Activated T-cell treated with anti-CD3 and anti-CD28 coated beads, Interleukin-2, amount 50 U/mL, for 24 hours (primary cell): ENCODE data around the gene PPIL1.

Experiments
- DNase-seq: peaks from one replicate; pipeline ENCODE4 v3.0.0-alpha.2; 2020
- H3K27ac Mint-ChIP-seq: 2 replicates; pipeline ENCODE4 v1.8.0; 2020; ENCODE audit warnings: mild to moderate bottlenecking, mixed read lengths
- H3K27me3 Mint-ChIP-seq: 2 replicates; pipeline ENCODE4 v1.8.0; 2020; ENCODE audit warnings: mixed read lengths
- H3K36me3 Mint-ChIP-seq: 2 replicates; pipeline ENCODE4 v1.8.0; 2020; ENCODE audit warnings: low read depth, mixed read lengths
- H3K4me1 Mint-ChIP-seq: 2 replicates; pipeline ENCODE4 v1.8.0; 2020; ENCODE audit warnings: low read depth, mixed read lengths
- H3K4me3 Mint-ChIP-seq: 2 replicates; pipeline ENCODE4 v1.8.0; 2020; ENCODE audit warnings: mild to moderate bottlenecking, moderate library complexity, mixed read lengths
- H3K9me3 Mint-ChIP-seq: 2 replicates; pipeline ENCODE4 v1.8.0; 2020; ENCODE audit warnings: mixed read lengths

Gene PPIL1

DNA sequence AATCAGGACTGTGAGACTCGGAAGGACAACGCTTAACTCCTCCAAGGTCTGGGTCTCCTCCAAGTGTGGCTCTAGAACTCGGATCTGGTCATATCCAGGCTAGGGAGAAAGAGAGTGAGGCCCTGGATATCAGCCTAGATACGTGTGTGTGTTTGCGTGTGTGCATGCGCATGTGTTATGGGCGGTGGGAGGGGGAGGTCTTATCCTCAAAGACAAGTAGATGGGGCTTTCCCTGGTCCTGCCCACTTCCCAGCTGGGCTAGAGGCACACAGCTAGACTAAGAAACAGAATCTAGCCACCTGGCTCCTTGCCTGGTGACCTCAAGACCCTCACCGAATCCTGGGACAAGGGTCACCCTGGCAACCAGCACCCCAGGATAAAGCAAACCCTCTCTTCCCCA is 48.6 kb downstream of the PPIL1 start:
- H3K9me3 Mint-ChIP-seq: no peaks in the 10 kb centered on the region
- no peak overlapping the region for H3K4me3 Mint-ChIP-seq
- peaks cover 7% of the 10 kb centered on the region for H3K27me3 Mint-ChIP-seq
- H3K4me1 Mint-ChIP-seq: peaks cover 9% of the 10 kb centered on the region
- H3K36me3 Mint-ChIP-seq: no peaks in the 10 kb centered on the region
- H3K27ac Mint-ChIP-seq: no peak overlapping the region
- no peak for DNase-seq

DNA sequence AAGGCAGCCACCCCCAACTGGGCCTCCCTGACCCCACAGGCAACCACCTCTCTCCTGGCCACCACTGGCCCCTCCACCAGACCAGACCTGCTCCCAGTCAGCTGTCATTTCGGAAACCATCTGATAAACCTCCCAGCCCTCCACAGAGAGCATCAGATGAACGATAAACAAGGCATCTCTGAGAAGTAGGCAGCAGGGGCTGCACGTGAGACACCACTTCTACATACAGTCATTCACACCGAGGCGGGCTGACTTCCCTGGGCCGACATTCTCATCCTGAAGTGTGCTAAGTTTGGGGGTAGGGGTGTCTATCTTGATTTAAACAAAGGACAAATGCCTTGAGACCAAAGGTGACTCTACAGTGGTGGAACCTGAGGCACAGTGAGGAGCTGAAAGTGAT is 49.2 kb downstream of the PPIL1 start:
- DNase-seq: no peak
- no peak overlapping the region for H3K4me3 Mint-ChIP-seq
- no peak overlapping the region for H3K27ac Mint-ChIP-seq
- H3K9me3 Mint-ChIP-seq: no peaks in the 10 kb centered on the region
- H3K27me3 Mint-ChIP-seq: peaks cover 7% of the 10 kb centered on the region
- H3K4me1 Mint-ChIP-seq: peaks cover 9% of the 10 kb centered on the region
- no peaks in the 10 kb centered on the region for H3K36me3 Mint-ChIP-seq

DNA sequence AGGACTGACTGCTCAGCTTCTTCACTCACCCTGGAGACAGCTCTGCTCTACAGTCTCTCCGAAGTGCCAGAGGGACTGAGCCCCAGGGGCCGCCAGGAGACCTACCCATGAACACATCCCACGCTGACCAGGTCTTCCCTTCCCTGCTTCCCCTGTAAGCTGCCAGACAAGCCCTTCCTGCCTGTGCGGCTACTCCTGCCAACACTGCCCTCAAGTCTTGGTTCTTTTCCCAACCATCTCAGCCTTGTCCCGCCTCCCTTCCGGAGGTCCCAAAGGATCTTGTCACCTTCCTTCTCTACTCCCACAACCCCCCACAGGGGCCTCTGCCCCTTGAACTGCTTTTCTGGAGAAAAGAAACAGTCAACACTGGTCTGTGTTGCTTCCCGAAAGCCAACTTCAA is 50.4 kb downstream of the PPIL1 start:
- Mint-ChIP-seq H3K9me3 (no peaks in the 10 kb centered on the region), H3K4me3 (no peak overlapping the region), H3K27me3 (peaks cover 7% of the 10 kb centered on the region), H3K27ac (no peak overlapping the region), H3K4me1 (peaks cover 9% of the 10 kb centered on the region), H3K36me3 (no peaks in the 10 kb centered on the region)
- DNase-seq: no peak

DNA sequence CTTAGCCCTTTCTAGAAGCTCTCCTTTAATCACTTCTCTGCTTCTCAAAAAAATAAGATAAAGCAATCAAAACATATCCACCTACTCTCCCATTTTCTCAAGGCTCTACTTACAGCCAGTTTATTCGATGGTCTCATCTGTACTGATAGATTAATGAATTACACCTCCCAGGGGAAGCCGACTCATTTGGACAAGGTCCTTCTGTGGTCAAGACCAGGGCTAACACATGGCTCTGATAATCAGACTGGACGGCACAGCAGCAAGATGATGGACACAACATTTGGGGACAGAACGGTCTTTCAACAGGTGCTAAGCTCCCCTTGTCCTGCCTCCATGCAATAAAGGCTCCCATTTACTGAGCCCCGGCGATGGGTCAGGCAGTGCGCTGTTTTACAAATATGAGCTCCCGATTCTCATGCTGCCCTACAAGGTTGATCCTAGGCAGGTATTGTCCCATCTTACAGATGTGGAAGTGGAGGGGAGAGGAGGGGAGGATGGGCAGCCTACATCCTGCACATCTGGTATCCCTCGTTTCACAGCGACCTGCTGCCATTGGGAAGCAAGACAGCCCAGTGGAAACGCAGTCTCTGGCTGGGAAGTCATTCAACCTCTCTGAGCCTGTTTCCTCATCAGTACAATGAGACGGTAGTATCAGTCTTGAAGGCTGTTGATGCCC is 51.0 kb downstream of the PPIL1 start:
- H3K4me1 Mint-ChIP-seq: peaks cover 9% of the 10 kb centered on the region
- no peak overlapping the region for H3K4me3 Mint-ChIP-seq
- H3K27ac Mint-ChIP-seq: no peak overlapping the region
- no peak for DNase-seq
- H3K36me3 Mint-ChIP-seq: no peaks in the 10 kb centered on the region
- H3K27me3 Mint-ChIP-seq: peaks cover 7% of the 10 kb centered on the region
- no peaks in the 10 kb centered on the region for H3K9me3 Mint-ChIP-seq

DNA sequence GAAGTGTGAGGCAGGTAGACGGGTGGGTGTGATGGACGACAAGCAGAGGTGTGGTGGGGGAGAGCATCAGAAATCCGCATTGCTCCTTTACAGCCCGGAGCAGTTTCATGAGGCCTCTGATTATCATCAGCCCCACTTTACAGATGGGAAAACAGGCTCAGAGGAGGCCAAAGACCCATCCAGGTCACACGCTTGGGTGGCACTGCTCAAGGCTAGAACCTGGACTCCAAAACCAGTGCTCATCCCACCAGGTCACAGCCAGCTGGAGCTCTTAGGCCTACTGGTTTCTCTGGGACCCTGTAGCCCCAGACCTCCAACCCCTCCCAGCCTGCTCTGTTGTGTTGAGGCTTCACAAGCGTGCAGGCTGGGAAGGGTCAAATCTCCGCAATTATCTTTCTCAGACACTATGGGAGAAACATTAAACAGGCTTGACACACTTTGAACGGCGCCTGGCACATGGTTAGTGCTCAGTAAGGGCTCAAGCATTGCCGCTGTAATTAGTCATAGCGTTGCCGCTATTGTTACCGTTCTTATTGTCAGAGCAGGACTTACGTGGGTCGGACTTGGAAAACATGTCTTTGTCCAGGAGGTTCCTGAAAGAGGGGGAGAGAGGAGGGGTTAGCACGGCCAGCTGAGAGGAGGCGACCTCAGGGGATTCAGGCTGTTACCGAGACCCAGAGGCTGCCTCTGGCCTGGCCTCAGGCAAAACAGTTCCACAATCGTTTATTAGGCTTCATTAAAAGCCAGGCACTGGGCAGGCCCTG is 51.9 kb downstream of the PPIL1 start:
- H3K27ac Mint-ChIP-seq: no peak overlapping the region
- H3K4me1 Mint-ChIP-seq: peaks cover 7% of the 10 kb centered on the region
- DNase-seq: no peak
- H3K36me3 Mint-ChIP-seq: no peaks in the 10 kb centered on the region
- peaks cover 7% of the 10 kb centered on the region for H3K27me3 Mint-ChIP-seq
- H3K9me3 Mint-ChIP-seq: no peaks in the 10 kb centered on the region
- no peak overlapping the region for H3K4me3 Mint-ChIP-seq

DNA sequence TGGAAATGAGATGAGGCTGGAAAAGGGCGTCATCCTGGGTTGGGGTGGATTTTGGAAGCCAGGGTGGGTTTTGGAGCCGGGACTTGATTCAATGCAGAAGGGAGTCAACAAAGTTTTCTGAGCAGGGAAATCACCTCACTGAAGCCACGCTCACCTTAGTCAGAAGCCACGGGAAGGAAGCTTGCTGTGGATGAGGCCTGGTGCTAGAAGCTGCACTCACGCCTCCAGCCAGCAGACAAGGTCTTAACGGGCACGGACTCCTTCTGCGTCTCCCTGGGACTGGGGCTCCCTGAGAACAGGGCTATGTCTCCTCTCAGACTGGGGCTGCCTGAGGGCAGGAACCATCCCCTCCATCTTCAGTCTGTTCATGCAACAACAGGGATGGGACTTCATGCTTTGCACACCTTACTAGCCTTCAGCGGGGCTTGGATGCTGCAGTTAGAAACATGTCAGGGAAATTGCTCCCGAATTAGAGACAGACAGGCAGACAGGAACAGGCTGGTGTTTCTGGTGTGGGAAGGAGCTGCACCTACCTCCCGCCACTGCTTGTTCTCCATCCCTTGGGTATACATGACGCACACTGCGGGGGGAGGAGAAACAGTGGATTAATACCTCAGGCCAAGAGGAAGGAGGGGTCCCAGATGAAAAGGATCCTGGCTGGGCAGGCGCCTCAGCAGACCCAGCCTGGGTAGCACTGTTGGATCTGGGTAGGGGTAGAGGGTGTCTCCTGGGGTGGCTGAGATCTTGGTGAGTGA is 52.8 kb downstream of the PPIL1 start:
- Mint-ChIP-seq H3K27me3 (no peaks in the 10 kb centered on the region), H3K27ac (no peak overlapping the region), H3K36me3 (no peaks in the 10 kb centered on the region), H3K4me3 (no peak overlapping the region), H3K4me1 (no peaks in the 10 kb centered on the region), H3K9me3 (no peaks in the 10 kb centered on the region)
- DNase-seq: no peak

DNA sequence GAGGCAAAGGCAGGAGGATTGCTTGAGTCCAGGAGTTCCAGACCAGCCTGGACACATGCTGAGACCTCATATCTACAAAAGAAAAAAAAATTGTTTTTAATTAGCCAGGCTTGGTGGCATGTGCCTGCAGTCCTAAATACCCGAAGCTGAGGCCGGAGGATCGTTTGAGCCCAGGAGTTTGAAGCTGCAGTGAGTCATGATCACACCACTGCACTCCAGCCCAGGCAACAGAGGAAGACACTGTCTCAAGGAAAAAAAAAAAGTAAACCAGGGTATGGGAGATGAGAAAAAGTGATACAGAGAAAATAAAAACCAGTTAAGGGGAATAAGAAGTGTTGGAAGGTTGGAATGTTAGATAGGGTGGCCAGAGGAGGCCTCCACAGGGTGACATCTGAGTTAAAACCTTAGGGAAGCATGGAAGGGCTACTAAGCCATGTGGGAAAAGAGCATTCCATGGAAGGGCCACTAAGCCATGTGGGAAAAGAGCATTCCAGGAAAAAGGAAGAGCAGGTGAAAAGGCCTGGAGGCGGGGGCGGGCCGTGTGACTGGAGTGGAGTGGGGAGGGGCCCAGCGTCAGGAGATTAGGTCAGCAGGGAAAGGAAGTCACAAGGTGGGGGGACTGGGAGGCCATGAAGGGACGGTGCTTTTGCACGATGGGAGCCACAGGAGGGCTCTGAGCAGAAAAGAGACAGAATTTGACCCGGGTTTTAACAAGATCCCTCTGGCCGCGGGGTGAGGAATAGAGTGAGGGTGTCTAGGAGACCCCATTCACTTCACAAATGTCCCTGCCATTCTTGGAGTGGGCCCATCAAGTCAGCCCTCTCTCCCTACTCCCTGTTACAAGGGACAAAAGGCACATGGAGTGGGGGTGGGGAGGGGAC is 53.7 kb downstream of the PPIL1 start:
- Mint-ChIP-seq H3K9me3 (no peaks in the 10 kb centered on the region), H3K27me3 (no peaks in the 10 kb centered on the region), H3K4me1 (no peaks in the 10 kb centered on the region), H3K27ac (no peak overlapping the region), H3K4me3 (no peak overlapping the region), H3K36me3 (no peaks in the 10 kb centered on the region)
- no peak for DNase-seq

DNA sequence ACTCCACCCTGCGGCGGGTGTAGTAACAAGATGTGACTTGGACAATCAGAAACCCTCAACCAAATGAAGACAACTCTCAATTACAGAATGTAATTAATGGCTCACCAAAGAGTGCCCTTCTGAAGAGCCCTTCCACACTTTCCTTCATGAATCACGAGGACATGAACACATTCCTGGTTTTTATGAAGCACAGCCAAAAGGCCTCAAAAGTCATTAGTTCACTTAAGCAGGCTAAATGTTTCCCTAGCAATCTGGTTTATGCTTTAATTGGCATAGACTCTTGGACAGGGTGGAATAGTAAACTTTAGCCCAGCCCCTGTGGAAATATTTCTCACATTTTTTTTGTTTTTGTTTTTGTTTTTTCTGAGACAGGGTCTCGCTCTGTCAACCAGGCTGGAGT is 55.8 kb downstream of the PPIL1 start:
- H3K27ac Mint-ChIP-seq: no peak overlapping the region
- no peaks in the 10 kb centered on the region for H3K36me3 Mint-ChIP-seq
- H3K4me1 Mint-ChIP-seq: no peaks in the 10 kb centered on the region
- no peaks in the 10 kb centered on the region for H3K9me3 Mint-ChIP-seq
- no peak overlapping the region for H3K4me3 Mint-ChIP-seq
- no peak for DNase-seq
- H3K27me3 Mint-ChIP-seq: no peaks in the 10 kb centered on the region

DNA sequence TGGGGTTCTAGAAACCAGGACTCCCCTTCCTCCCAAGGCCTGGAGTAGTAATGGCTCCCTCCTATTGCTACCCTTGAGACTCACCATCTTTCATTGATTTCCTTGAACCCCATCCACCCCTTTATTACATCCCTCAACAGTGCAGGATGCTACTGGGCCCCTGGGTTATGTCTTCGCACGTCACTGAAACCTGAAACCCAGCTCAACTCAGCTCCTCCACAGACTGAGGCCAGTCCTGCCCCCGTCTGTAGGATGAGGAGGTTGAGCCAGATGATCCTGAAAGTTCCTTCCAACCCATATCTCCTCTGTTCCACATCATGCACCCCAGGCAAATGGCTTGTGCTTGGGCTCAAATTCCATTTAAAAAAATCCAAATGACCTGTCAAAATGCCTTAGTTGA is 56.8 kb downstream of the PPIL1 start:
- Mint-ChIP-seq H3K27ac (no peak overlapping the region), H3K4me1 (no peaks in the 10 kb centered on the region), H3K4me3 (no peak overlapping the region), H3K27me3 (no peaks in the 10 kb centered on the region), H3K9me3 (no peaks in the 10 kb centered on the region), H3K36me3 (no peaks in the 10 kb centered on the region)
- no peak for DNase-seq

DNA sequence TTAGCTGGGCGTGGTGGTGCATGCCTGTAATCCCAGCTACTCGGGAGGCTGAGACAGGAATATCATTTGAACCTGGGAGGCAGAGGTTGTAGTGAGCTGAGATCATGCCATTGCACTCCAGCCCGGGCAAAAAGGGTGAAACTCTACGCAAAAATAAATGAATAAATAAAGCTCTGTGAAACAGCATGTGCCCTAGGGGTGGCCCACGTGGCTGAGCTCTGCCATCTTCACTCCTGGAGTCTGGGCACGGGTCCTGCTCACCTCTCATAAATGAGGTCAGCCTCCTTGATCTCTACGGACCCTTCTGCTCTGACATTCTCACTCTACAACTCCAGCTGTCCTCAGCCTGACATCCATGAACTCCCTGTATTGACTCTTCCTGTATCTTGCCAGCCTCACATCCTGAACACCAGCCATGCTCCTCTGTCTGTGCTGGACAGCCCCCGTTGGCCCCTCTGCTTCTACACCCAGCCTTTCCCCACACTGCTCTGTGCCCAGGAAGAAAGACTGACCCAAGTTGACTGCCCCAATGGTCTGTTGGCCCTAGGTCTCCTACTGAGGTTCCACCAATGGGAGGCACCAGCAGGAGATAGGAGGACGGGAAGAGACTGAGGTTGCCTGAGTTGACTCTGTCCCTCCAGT is 57.3 kb downstream of the PPIL1 start:
- Mint-ChIP-seq H3K27ac (no peak overlapping the region), H3K9me3 (no peaks in the 10 kb centered on the region), H3K27me3 (no peaks in the 10 kb centered on the region), H3K4me1 (no peaks in the 10 kb centered on the region), H3K36me3 (no peaks in the 10 kb centered on the region), H3K4me3 (no peak overlapping the region)
- no peak for DNase-seq

DNA sequence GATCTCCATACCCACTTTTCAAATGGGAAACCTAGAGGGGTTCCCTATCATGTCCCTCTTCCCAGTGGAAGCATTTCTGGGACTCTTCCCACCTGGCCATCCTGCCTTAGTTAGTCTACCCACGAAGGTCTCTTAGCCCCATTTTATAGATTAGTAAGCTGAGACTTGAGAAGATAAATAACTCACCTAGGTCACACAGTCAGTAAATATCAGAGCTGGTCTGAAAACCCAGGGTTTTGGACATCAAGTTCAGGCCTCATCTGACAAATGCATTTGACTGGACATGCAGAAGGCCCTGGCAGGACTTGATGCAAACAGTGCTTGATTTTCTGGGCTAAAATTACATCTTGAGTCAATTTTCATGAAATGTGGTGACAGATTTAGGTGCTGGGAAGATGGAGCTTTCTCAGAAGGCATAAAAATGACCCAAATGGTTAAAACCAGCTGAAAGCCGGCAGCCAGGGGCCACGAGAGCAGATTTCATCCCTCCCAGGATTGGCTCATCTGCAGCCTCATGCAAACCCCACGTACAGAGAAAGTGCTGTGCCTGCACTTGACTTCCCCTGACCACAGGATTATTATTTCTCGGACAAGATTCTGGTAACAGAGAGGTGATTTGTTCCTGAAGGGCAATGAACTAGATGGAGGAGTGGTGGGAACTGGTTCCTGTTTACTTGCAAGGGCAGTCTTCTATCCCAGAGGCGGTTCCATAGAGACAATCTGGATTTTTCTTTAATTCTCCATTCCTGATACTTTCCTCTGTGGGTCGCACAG is 58.5 kb downstream of the PPIL1 start:
- Mint-ChIP-seq H3K4me3 (no peak overlapping the region), H3K9me3 (no peaks in the 10 kb centered on the region), H3K27ac (no peak overlapping the region), H3K4me1 (no peaks in the 10 kb centered on the region), H3K36me3 (no peaks in the 10 kb centered on the region), H3K27me3 (no peaks in the 10 kb centered on the region)
- DNase-seq: no peak

DNA sequence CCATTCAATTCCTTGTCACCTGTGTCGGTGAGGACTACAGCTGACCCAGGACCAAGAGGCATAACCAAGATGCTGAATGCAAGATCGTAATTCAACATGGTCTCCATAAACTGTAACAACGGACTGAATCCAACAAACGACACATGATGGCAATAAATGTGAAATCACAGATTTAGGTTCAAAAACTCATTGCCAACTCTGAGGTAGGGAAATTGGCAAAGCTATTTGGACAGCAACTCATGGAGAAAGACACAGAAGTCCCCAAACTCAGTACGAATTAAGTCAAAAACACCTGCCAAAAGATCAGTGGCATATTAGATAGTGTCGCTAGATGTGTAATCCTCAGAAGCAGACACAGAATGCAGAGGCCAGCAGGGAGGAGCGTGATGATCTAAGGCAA is 60.4 kb downstream of the PPIL1 start:
- no peaks in the 10 kb centered on the region for H3K9me3 Mint-ChIP-seq
- H3K27me3 Mint-ChIP-seq: no peaks in the 10 kb centered on the region
- no peak overlapping the region for H3K4me3 Mint-ChIP-seq
- no peak for DNase-seq
- H3K27ac Mint-ChIP-seq: no peak overlapping the region
- H3K36me3 Mint-ChIP-seq: no peaks in the 10 kb centered on the region
- H3K4me1 Mint-ChIP-seq: no peaks in the 10 kb centered on the region

DNA sequence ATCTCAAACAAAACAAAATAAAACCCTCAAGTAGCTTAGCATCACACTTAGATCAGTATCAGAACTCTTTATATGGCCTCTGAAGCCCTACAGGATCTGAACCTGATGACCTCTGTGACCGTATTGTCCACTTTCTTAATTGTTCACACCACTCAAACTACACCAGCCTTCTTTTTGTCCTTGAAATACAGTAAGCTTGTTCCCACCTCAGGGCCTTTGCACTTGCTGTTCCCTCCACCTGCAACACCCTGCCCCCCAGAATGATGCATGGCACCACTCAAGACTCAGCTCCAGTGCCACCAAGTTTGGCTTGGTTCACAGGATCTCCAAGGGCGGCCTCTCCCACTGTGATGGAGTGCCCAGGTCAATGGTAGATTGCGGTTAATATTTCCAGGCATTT is 61.1 kb downstream of the PPIL1 start:
- H3K4me3 Mint-ChIP-seq: no peak overlapping the region
- H3K4me1 Mint-ChIP-seq: no peaks in the 10 kb centered on the region
- H3K36me3 Mint-ChIP-seq: no peaks in the 10 kb centered on the region
- DNase-seq: no peak
- H3K27ac Mint-ChIP-seq: no peak overlapping the region
- no peaks in the 10 kb centered on the region for H3K27me3 Mint-ChIP-seq
- no peaks in the 10 kb centered on the region for H3K9me3 Mint-ChIP-seq
